GM12801 (cell line): ENCODE results near the gene PTPN13.

Source experiments
- TF ChIP-seq, protein P1 (sequence below): IDR thresholded peaks from one replicate; pipeline ENCODE4 v1.5.1; 2011; ENCODE audit warnings: control low read depth; ENCODE audit not compliant: insufficient read length; ENCODE audit errors: extremely low read depth

Gene PTPN13

DNA sequence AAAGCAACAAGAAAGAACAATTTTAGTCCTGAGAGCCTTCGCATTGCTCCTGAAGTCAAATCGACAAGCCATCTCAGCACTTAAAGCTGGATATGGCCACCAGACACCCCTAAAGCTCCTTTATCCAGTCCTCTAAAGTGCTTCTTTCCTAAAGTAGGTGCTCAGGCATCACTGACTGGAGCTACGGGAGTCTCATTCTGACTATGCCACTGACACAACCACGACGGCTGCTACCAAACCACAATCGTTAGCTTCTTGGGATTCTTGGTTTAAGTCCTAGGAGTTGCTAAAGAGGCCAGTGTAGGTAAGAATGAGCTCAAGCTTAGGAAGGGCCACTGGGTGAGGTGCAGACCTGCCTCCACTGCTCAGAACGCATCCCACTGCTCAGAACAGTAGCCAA, 254.0 kb downstream of the PTPN13 start:
- TF ChIP-seq, protein P1, sequence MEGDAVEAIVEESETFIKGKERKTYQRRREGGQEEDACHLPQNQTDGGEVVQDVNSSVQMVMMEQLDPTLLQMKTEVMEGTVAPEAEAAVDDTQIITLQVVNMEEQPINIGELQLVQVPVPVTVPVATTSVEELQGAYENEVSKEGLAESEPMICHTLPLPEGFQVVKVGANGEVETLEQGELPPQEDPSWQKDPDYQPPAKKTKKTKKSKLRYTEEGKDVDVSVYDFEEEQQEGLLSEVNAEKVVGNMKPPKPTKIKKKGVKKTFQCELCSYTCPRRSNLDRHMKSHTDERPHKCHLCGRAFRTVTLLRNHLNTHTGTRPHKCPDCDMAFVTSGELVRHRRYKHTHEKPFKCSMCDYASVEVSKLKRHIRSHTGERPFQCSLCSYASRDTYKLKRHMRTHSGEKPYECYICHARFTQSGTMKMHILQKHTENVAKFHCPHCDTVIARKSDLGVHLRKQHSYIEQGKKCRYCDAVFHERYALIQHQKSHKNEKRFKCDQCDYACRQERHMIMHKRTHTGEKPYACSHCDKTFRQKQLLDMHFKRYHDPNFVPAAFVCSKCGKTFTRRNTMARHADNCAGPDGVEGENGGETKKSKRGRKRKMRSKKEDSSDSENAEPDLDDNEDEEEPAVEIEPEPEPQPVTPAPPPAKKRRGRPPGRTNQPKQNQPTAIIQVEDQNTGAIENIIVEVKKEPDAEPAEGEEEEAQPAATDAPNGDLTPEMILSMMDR: no peak

DNA sequence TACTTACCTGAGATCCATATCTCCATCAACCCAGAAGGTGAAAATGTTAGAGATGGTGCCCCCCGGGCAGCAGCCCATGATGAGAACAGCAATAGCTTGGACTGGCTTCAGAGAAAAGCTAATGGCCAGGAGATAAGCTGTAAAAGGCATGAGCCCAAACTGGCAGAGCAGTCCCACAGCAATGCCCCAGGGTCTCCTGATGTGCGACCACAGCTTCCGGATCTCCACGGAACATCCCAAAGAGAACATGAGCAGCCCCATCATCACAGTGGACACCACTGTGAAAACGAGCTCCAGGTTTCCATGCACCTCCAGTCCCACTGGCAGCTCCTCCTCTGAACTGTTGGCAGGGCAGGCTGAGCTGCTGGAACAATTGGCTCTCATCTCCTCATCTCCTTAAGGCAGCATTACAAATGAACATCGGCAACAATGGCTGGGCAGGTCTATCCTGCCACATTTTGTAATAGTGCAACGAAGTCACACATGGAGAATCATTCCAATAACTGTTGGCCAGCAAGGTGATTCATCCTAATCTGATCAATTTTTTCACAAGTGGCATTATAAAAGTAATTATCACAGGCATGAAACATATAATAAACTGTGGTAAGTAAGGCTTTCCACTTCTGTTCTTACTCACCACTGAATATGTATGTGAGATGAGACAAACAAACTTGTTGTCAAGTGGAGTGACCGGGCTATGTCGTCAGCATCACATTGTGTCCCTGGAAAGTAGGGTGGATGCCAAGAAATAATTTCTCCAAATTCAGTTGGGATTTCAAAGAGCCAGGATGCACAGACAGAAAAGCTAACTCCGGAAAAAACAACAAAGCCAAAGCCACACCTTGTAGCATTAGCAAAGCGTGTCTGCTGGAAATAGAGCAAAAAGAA, 254.9 kb downstream of the PTPN13 start, which contains the start of gene SLC10A6:
TSS of gene SLC10A6 (minus strand) at position 653 of the 888 bp plus-strand sequence. CDS start at position 384, 269 bp downstream.
- TF ChIP-seq, protein P1: no peak

DNA sequence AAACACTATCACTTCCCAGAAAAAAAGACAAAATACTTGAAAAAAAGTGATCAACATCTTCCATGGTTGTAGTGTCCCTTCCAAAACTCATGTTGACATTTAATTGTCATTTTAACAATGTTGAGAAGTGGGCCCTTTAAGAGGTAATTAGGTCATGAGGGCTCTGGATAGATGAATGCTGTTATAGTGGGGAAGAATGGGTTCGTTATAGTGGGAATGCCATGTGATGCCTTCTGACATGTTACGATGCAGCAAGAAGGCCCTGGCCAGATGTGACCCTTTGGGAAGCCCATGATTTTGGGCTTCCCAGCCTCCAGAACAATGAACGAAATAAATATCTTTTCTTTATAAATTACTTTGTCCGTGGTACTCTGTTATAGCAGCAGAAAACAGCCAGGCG, 259.1 kb downstream of the PTPN13 start:
- TF ChIP-seq, protein P1: no peak

DNA sequence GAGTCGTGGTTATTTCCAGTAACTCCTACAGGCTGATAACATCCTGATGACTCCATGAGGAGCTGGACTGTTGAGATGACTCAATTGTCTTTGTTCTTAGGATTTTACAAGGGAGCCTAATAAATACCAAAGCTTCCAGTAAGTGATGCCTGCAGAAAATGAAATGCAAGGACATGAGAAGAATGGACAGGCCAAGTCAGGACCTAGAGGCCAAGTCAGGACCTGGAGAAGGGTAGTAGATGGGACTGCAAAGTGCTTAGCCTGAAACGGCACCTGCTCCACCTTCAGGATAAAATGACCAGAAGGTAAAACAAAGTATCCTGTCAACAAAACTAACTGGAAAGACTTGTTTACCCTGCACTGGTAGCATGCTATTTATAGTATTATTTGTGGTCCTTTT, 261.5 kb downstream of the PTPN13 start:
- TF ChIP-seq, protein P1: no peak

DNA sequence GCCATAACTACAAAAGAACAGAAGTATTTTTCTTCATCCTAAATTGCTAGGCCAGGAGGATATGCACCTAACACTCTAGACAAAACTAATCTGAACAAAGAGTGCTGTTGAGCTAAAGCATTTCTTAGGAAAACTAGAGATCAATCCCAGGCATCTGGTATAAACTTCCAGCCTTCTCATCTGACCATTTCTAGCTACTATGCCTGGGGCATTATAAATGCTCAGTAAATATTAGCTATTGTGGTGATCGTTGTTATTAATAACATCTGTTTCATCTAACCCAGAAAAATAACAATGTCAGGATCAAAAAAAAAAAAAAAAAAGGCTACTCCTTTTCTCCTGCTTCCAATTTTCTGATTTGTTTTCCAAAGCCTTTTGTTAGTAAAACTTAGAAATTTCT, 262.8 kb downstream of the PTPN13 start:
- TF ChIP-seq, protein P1: no peak

DNA sequence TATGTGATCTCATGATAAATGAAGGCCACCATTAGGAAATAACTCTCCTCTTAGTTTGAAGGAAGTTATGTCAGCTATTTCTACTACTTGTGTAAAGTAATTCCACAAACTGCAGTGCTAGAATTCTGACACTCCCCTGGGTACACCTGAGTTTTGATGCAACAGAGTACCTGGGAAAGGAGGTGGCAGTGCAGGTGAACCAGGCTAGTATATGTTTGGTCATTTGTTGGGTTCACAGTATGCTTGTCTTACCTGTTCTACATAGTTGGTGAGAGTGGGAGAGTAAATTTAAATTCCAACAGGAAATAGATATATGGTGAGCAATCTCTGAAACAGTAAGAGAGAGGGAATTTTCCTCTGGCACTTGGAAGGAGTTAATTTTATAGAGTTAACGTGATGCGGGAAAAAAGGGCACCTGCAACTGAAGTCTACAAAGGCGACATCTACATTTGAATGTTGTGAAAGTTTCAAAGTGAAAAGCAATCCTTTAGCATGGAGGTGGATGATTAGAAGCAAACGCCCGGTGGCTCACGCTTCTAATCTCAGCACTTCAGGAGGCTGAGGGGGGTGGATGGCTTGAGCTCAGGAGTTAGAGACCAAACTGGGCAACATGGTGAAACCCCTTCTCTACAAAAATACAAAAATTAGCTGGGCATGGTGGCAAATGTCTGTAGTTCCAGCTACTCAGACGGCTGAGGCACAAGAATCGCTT, 263.4 kb downstream of the PTPN13 start:
- TF ChIP-seq, protein P1: no peak
